GM04504 (cell line): ENCODE measurements around the gene TPM1.
"Not testable (repeated sequence)": the region's sequence is repeated elsewhere in the genome, so short reads cannot be mapped to it uniquely, and the experiment has no call there.

Experiments used
- DNase-seq: peaks from one replicate; pipeline ENCODE4 v3.0.0-alpha.2; 2012; ENCODE audit warnings: low read depth

TPM1 gene

DNA sequence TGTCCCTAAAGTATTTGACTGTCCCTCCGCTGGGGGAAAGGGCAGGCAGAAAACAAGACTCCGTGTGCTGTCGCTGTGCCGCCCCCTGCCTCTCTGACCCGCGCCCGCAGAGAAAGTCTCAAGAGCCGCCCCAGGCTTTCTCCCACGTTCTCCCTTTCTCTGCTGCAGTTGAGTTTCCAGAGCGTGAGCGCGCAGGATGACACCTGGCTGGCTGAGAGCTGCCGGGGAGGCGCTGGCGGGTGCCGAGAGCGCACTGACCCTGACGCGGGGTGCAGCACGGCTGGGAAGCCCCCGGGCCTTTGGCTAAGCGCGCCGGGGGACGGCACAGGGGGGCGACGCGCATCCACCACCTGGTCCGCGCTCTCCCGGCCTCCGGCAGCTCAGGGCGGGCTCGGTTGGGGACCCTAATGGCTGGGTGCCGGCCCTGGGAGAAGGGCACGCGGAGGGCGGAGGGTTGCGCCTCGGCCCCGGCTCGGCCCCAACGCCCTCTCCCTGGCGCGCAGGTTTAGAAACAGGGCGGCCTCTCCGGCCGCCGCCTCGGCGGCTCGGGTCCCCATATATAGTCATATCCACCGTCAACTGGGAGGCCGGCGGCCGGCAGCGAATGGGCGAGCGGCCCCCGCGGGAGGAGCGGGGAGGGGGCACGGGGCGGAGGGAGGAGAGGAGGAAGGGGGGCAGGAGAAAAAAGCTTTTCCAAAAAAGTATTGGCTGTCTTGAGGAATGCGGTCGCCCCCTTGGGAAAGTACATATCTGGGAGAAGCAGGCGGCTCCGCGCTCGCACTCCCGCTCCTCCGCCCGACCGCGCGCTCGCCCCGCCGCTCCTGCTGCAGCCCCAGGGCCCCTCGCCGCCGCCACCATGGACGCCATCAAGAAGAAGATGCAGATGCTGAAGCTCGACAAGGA lies at the start of gene TPM1:
Gene TPM1, plus strand, starts transcription at position 774 of the 903 bp plus-strand sequence. Its CDS starts 83 bp downstream, at position 857.
- DNase-seq = peak; percentile 83

DNA sequence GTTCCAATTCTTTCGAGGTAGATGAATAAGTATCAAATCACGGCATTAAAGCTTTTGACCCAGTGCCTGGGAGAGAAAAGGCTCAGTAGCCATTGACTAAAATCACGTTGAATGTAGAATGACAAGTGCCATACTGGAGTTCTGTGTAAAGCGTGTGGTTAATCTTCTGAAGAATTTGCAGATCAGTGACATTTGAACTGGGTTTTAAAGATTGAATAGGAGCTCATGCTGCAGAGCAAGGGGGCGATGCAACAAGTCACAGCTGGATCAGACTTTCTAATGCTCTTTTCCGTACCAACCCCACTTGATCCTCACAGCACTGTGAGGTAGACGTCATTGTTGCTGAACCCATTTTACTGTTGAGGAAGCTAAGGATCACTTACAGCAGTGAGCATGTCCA lies 49.5 kb upstream of the TPM1 start:
- no peak for DNase-seq

DNA sequence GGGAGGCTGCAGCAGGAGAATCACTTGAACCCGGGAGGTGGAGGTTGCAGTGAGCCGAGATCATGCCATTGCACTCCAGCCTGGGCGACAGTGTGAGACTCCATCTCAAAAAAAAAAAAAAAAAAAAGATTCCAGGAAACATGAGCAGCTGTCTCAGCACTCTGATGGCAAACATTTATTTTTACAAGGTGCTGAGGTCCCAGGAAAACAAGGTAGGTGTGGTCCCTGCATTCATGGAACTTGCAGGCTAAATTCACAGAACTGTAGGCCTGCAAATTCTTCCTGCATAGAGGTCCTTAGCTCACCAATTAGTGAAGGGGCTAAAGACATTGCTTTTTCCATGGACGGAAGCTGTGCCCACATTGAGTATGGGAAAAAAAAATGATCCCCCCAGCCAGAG lies 48.9 kb upstream of the TPM1 start:
- DNase-seq = not testable (repeated sequence)

DNA sequence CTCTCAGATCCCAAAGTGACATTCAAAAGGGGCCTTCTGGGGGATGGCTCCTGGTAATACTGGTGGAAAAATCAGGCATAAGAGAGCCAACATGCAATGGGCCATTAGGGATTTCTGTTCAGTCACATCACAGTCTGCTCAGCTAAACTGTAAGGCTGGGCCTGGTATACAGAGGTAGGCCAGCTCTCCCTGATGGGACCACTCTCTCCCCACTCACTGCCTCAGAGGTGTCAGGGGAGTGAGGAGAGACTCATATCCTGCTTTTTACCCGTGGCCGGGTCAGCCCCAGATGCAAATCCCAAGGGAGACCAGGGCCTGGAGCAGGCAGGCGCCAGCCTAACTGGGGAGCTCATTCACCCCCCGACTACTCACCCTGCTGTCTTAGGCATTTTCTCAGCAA lies 48.1 kb upstream of the TPM1 start:
- DNase-seq = no peak

DNA sequence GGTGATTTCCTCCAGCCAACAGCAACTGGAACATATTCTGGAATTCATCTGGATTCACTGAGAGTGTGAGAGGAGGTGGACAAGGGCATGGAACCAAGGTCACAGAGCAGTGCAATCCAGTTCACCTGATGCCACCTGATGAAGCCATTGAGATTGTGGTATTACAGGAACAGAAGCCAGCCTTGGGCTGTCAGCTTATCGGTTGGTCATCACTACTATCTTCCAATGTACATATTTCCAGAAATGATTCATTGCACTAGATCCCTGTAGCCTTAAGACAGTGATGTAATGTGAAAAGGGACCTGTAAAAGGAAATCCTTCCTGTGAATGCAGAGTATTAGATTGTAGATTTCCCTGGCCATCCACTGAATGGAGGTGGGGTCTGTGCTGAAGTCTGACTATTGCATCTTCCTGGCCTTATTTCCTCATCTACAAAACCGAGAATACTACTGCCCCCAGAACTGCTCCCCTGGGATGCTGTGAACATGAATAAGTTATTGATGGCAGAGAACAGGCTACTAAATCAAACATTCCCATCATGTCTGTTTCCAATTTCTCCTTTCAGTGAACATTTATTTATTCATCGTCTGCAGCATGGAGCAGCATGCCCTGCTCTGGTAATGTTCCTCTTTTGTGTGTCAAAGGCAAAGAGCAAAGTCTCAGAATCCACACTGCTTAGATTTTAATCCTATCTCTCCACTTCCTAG lies 47.4 kb upstream of the TPM1 start:
- DNase-seq = no peak

DNA sequence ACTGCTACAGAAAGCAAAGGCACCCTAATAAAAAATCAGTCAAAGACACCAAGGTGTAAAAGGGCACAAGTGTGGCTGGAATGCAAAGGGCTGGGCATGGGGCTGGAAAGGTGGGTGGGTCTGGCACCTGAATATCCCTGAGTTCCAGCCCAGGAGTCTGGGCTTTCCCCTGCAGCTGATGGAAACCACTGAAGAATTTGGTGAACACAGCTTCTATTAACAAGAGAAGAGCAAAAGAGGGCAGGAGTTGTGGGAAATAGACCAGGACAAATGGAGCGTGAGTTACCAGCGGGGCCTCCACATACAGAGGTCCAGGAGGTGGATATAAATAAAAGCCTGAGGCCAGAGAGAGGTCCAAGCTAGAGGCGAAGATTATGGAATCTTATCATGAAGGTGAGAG lies 45.1 kb upstream of the TPM1 start:
- no peak for DNase-seq

DNA sequence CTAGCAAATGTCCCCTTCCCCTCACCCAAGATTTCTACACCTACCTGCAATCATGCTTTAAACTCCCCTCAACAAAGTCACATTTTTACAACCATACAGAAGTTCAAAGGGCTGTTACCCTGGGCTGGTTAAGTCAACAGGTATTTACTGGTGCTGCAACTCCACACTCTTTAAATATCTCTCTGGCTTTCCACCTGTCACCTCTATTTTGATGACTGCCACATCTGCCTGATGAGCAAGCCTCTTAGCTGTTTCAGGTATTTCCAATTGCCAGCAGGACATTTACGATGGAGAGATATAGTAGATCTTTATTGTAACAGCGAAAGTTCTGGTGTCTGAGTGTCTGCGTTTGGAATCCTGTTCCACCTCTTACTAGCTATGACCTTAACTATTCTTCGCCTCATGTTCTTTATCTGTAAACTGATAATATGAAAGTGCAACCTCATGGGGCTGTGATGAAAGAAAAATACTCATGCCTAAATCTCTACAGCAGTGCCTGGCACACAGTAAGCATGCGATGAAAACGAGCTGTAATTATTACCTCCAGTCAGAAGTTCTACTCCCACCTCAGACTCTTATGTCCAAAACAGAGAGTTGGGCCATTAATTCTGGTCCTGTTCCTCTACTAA lies 44.2 kb upstream of the TPM1 start:
- no peak for DNase-seq

DNA sequence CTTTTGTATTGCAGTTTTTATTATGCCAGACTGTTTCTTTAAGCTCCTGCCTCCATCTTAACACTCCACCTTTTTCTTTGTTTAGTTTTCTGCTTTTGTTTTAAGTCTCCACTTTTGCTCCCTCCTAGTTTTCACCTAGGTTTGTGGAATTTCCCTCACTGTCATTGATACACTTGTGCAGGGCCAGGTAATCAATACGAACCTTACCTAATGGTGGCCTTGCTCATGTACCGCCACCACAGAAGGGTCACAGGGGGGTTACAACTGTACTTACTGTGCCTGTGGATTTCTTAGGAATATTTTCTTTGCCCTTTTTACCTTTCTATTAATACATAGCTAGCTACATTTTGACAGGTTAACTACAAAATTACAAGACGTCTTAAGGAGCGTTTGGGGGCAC lies 43.4 kb upstream of the TPM1 start:
- DNase-seq = no peak

DNA sequence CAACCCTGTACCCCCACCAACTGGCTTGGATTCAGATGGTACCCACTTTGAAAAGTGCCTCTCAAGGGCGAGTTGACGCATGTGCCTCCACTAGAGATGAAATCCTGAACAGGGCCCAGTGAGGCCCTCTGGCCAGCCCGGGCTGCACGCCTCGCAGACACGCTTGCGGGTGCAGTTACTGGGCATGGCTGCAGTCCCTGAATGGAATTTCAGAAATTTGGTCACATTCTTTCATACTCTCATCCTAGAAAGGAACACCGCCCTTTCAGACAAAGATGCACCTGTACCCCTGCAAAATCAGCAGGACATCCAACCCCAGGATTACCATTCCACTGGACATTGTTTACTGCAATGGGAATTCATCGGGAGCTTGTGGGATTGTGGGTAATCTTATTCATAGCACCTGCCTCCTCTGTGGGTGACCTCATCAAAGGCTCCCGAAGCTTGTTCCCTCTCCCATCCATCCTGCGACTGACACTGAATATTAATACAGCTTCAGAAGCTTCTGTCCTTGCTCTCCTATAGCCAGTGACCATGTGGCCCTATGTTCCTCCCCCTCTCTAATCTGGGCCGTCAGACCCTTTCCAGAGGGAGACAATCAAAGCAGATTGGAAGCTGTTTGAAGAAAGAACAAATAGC lies 42.5 kb upstream of the TPM1 start:
- no peak for DNase-seq

DNA sequence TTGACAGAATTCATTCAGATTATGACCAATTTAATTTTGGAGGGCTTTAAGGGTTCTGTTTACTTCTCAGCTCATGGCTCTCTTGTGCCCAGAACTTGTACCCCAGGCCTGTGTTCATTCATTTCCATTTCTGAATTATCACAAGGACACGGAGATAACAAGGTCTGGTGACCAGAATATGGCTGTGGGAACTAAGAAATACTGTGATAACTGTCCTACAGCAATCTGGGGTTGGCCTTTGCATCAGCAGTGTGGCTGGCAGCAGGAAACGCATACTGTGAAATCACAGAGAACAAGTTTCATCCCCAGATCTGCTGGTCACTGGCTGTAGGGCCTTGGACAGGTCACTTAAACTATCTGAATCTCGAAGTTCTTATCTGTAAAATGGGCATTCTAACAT lies 41.8 kb upstream of the TPM1 start:
- DNase-seq = no peak

DNA sequence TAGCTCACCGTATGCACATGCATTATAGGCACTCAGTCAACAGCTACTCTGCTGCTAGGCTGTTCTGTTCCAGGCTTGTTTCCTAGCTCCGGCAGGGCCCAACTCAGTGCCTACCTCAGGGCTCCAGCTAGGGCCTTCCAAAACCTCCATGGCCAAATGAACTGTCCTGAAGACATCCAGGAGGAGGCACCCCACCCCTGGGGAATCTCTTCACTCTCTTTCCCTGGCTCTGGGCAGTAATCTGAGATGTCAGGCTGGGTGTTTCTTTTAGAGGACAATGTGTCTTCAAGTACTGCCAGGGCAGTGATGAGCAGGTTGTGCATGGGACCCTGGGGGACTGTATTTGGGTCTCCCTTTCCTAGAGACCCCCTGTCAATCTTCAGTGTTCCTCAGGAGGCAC lies 38.3 kb upstream of the TPM1 start:
- DNase-seq = no peak

DNA sequence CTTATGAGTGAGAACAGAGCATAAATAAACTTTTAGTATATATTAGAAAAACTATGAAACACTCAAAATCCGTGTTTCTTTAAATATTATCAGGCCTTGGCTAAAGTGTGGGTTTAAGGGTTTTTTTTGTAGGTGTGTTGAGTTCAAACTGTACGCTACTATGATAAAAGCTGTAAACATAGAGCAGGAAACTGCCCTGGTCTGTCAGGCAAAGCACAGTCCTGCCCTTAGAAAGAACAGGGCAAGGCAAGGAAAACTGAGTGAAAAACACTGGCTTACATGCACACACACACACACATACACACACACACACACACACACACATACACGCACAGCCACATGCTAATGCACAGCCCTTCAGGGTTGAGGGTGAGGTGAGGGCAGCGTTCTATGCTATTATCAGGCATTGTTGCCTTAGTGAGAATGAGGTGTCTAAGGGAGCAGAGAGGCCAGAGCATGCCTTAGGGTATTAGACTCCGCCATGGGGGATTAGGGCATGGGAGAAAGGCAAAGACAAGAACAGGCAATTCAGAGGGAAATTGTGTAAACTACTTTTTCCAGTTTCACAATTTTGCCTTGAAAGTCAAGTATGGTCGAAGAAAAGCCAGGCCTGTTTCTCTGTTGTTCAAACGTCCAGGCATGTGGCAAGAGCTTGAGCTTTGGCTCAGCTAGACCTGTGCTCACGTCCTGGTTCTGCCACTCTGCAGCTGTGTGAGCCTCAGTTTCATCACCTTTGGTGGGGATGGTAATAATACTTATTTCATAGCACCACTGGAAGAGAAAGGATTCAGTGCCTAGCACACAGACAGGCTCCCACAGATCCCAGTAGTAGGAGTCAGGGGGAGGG lies 36.3 kb upstream of the TPM1 start:
- DNase-seq = no peak

DNA sequence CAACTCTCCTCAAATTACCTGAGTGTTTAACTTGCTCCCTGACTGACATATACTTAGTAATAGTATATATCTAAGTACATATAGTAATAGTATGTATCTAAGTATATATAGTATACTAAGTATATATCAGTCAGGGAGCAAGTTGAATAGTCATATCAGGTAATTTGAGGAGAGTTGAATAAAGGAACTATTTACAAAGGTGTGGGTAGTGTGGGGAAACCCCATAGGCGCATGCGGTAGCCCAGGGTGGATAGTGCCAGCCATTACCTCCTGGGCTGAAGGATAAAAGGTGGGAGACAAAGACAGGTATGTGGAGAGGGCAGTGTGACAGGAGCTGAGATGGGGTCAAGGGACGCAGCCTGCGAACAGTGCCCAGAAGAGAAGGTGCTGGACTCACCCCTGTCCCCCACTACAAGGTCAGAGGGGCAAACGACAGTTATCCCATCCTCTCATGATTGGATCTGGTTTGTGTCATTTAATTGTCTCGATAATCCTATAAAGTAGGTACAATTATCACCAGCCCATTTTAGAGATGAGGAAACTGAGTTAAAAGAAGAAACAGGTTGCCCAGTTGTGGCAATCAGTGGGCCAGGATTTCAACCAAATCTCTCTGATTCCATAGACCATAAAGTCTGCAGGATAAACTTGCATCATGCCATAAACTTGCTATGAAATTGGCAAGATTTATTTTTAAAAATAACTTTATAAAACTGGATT lies 34.1 kb upstream of the TPM1 start:
- no peak for DNase-seq

DNA sequence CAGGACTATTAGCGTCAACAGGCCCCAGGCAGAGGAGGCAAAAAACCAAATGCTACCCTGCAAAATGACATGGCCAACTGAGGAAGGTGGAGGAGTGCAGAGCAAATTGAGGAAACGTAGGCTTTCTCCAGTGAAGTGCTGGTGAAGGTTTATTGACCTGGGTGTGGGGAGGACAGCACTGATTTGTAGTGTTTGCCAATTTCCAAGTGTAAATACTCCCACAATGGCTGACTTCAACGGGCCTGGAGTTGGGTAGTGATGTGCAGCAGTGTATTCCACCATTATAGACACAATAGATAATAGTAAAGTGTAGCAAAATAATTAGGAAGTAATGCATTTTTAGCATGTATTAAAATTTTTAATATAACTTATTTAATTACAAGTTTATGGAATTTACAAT lies 32.2 kb upstream of the TPM1 start:
- DNase-seq = no peak

DNA sequence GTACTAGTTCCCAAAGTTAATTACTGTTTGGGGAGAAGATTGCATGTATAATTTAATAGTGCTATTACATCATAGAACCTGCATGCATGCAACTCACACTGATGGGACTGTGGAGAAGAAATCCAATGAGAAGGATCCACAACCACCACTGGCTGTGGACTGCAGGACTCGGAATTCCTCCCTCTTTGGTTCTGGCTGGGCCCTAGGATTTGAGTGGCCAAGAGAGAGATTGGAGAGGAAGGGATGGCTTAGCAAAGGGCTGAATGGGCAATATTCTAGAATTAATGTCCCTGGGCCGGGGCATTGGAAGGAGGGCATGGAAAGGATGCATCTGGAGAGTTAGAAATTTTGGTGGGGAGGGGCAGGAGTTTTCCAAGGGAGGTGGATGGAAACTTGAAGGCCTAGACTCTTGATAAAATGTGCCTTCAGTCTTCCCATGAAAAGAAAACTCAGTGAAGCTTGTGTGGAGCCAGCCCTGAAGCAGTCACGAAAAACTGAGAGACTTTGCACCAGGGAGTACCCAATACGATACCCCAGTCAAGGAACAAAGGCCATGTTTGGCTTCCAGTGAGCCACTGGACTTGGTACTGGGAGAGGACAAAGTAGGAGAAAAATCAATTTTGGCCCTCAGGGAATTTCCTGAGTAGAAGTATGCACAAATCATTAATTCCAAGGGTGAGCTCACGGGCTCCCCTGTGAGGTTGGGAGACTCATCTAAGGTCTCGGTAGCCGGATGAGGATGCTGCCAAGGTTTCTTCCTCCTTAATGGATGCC lies 31.4 kb upstream of the TPM1 start:
- no peak for DNase-seq

DNA sequence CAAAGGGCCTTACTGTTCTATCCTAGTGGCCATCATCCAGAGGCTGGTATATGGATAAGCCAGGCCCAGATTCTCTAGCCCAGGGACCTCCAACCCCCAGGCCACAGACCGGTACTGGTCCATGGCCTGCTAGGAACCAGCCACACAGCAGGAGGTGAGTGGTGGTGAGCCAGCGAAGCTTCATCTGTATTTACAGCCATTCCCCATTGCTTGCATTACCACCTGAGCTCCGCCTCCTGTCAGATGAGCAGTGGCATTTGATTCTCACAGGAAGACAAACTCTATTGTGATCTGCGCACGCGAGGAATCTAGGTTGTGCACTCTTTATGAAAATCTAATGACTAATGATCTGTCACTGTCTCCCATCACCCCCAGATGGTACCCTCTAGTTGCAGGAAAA lies 30.1 kb upstream of the TPM1 start:
- DNase-seq = no peak

DNA sequence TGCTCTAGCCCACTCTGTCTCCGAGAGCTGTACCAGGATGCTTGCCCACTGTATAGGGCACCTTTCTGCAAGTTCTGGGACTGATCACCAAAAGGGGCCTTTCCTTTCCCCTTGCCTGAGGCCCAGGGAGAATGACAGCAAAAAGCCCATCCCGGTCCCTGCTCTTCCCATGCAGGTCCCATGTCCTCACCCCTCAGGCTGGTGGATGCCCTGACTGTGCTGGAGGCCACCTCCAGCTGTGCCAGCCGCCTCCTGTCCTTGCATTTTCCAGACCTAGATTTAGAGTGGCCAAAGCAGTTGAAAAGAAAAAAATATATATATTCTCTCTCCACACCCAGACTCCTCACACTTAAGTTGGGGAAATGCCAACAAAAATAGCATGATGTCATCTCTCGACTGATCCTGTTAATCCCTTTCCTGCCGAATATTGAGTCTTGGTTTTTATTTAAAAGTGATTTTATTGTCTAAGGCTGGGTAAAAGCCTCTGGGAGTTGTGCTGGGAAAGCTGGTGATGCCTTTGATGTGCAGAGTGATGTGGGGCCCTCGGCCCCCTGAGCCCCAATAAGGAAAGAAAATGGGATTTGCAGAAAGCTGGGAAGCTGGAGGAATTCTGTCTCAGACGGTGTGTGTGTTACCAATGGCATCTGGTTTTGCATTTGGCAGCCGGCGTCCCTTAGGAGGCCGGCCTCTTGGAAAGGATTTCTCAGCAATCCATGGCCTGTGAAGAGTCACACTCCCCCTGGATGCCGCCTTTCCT lies 29.3 kb upstream of the TPM1 start:
- no peak for DNase-seq

DNA sequence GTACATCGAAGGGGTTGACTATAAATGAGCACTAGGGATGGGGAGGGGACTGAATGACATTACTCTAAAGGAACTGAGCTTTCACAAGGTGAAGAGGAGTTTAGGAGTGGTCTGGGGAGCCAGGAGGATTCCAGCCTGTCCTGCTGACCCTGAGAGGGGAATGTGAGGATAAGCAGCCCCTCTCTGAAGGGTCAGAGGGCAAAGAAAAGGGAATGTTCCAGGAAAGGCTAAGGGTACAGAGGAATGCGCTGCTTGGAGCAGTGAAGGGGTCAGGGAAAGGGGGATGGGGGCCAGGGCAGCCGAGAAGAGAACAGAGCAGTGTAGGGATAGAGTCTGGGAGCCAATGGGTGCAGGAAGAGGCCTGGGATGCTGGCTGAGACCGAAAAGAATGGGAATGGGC lies 28.0 kb upstream of the TPM1 start:
- DNase-seq = no peak

DNA sequence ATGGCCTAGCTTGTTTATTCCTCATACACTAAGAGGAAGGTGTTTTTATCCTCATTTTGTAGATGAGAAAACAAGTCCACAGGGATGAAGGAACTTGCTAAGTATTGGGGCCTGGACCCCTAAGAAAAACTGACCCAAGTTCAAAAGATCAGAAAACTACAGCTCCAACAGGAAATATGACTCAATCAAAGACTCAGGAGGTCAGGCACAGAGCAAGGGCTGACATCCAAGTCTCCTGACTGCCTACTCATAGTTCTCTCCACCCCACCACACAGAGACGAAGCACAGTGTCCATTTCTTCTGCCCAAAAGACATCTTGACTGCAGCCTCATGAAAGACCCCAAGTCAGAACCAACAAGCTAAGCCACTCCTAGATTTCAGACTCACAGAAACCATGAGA lies 26.9 kb upstream of the TPM1 start:
- DNase-seq = peak; percentile 72
